ENCODE results near the gene DPPA5. TPM values are rescaled to one million over a fixed set of nuclear protein-coding genes. Genes with fewer than 3 reads are reported as not detected.
A peak's percentile ranks its signal among the peaks of the same experiment; 100 is the strongest.
"Not testable (repeated sequence)": the region's sequence is repeated elsewhere in the genome, so short reads cannot be mapped to it uniquely, and the experiment has no call there.

DPPA5 gene
- total RNA-seq, 1 experiment from 2014 or later = not detected

- no peak for DNase-seq (ENCODE audit: low spot score)
Observed at GRCh38 chr6:73364121-73364520, 10.0 kb upstream of the DPPA5 start.

DNA sequence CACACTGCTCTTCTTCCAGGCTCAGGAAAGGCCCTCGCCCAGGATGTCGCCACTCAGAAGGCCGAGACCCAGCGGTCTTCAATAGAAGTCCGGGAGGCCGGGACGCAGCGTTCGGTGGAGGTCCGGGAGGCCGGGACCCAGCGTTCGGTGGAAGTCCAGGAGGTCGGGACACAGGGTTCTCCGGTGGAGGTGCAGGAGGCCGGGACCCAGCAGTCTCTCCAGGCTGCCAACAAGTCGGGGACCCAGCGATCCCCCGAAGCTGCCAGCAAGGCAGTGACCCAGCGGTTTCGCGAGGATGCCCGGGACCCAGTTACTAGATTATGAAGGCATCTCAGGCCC, 9.4 kb upstream of the DPPA5 start:
- DNase-seq (ENCODE audit: low spot score) = no peak

GRCh38 chr6:73362869-73363536, 8.9 kb upstream of the DPPA5 start:
- DNase-seq (ENCODE audit: low spot score) = no peak

- DNase-seq (ENCODE audit: low spot score) = no peak
Observed at GRCh38 chr6:73362358-73362757, 8.3 kb upstream of the DPPA5 start, which contains the start of gene KHDC3L. Gene KHDC3L (plus strand): TSS chr6:73362658. CDS start chr6:73362730, 72 bp downstream.

- DNase-seq (ENCODE audit: low spot score) = no peak
Observed at GRCh38 chr6:73349311-73349710, 4.8 kb downstream of the DPPA5 start.

- DNase-seq (ENCODE audit: low spot score) = no peak
Observed at GRCh38 chr6:73348550-73349204, 5.4 kb downstream of the DPPA5 start.

DNA sequence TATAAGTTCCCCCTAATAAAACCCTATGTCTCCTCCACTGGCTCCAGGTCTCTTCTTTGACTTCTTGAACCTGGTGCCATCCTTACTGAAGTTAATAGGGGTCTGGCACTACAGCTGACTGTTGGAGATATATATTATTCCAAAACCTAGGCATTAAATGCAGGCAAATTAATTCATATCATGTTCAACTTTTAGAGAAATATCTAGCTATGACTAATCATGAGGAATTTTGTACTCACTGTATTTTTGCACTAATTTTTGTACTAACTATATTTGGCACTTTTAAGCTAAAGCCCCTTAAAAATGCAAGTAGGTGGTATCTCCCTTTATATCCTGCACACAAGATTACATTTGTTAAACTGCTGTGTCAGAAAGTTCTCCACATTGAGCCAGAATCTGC, 10.9 kb downstream of the DPPA5 start:
- DNase-seq (ENCODE audit: low spot score) = no peak

GRCh38 chr6:73342174-73342573, 11.9 kb downstream of the DPPA5 start:
- no peak for DNase-seq (ENCODE audit: low spot score)

DNA sequence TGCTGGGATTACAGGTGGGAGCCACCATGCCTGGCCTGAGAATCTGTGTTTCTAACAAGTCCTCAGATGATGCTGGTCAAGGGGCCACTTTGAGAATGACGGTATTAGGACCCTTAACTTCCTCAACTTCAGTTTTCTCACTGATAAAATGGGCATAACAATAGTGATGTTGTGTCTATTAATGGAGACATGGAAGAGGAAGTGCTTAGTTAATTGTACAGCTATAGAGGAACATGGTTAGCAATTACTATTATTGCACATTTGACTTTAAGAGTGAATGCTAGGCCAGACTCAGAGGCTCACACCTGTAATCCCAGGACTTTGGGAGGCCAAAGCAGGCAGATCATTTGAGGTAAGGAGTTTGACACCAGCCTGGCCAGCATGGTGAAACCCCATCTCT, 12.7 kb downstream of the DPPA5 start:
- DNase-seq (ENCODE audit: low spot score) = no peak

- DNase-seq (ENCODE audit: low spot score) = no peak
Observed at GRCh38 chr6:73340048-73340447, 14.0 kb downstream of the DPPA5 start.

DNA sequence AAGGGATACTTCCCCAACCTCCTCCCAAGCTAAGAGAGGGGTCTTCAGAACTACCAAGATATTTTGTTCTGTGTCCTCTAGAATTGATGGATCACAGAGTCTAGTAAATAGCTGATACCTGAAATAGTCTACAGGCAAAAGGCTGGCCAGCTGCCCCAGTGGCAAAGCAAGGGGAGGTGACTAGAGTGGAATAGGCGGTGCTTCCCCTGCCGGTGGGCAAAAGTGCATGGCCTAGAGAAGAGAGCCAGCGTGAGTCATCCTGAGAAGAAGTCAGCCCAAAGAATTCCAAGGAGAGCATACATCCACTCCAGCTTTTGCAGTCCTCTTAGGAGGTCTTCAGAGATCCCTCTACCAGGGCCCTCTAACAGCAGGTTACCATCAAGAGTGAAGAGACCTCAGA, 14.7 kb downstream of the DPPA5 start:
- no peak for DNase-seq (ENCODE audit: low spot score)

DNA sequence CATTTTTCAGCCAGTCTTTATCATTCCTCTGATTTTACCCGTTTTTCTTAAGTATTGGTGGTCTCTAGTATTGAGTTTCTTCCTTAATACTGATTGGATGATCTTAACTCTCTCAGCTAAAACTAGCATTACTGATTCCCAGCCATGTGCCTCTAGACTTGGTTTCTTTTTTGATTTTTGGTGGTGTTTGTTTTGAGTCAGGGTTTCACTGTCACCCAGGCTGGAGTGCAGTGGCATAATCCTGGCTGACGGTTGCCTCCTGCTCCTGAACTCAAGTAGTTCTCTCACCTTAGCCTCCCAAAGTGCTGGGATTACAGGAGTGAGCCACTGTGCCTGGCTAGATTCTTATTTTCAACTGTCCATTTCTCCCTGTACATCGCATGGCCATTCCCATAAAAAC, 24.9 kb downstream of the DPPA5 start:
- DNase-seq (ENCODE audit: low spot score) = no peak

- no peak for DNase-seq (ENCODE audit: low spot score)
Observed at GRCh38 chr6:73328790-73329189, 25.3 kb downstream of the DPPA5 start.

- DNase-seq (ENCODE audit: low spot score) = no peak
Observed at GRCh38 chr6:73325656-73326055, 28.4 kb downstream of the DPPA5 start.

DNA sequence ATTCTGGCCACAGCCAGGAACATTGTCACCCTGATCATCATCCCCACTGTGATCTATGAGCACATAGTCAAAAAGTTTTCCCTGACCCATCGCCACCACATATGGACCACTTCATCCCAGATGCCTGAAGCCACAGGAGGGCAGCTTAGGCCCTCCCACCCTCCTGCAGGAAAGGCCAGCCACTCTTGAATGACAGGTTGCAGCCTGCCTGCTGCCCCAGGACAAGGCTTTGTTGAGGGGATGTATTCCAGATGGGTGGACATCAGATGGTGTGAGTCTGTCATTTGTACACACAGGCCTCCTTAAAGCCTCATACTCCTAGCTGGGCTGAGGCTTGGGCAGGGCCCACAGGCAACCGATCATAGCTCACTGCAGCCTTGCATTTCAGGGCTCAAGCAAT, 30.8 kb downstream of the DPPA5 start:
- DNase-seq (ENCODE audit: low spot score) = no peak

GRCh38 chr6:73314577-73315492, 39.2 kb downstream of the DPPA5 start:
- DNase-seq (ENCODE audit: low spot score) = no peak

- DNase-seq (ENCODE audit: low spot score) = not testable (repeated sequence)
Observed at GRCh38 chr6:73310503-73310845, 43.6 kb downstream of the DPPA5 start.

DNA sequence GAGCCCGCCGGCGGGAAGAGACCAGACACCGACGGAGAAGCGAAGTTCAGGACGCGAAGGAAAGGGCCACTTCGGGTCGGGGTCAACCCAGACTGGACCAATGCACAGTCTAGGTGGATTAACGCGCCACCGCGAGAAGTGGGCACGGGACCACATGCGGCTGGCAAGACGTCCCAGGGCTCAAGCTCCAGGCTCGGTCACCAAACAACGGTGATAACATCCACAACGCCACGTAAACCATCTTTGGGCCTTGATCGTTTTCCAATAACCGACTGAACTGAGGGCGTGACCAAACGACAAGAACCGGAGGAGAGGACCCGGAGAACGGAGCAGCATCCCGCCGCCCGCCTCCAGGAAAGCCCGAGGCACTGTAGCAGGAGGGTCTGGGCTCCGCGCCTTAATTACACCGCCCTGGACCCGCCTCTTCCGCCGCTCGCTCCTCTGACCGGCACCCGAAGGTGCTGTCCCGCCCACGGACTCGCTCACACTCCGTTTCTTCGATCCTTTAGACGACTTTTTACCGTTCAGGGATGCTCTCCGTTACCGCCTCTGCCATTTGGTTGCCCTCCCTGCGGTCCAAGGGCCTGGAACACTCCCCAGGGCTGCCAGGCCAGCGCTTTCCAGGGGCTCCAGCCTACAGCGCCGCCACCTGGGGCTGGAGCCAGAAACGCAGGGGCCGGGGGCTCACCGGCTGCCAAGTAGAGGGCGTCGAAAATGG, 44.1 kb downstream of the DPPA5 start:
- DNase-seq (ENCODE audit: low spot score) = peak; percentile 30

- no peak for DNase-seq (ENCODE audit: low spot score)
Observed at GRCh38 chr6:73309535-73309784, 44.6 kb downstream of the DPPA5 start.

DNA sequence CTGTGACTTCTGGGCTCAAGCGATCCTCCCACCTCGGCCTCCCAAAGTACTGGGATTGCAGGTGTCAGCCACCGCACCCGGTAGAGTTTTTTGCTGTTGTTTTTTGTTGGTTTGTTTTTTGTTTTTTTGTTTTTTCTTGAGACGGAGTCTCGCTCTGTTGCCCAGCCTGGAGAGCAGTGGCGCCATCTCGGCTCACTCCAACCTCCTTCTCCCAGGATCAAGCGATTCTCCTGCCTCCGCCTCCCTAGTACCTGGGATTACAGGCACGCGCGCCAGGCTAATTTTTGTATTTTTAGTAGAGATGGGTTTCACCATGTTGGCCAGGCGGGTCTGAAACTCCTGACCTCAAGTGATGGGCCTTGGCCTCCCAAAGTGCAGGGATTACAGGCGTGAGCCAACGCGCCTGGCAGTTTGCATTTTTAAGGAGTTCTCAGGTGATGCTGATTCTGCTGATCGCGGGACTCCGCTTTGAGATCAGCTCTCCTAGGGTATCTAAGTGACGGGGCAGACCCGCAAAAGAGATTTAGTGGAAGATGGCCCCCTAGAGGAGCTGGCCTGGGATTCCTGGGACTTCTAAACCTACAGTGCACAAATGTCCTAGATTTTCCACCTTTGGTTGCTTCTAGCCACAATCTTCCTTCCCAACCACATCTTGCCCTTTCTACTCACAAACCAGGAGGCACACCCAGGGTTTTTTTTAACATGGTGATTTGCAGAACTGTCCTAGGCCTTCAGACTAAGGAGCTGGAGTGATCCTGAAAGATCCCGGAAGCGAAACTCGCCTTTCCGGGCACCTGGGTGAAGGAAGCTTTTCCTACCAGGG, 45.2 kb downstream of the DPPA5 start:
- no peak for DNase-seq (ENCODE audit: low spot score)

- DNase-seq (ENCODE audit: low spot score) = not testable (repeated sequence)
Observed at GRCh38 chr6:73303773-73304172, 50.3 kb downstream of the DPPA5 start.
